Trophoblast cell (in vitro differentiated cells and primary cell): ENCODE data around the gene NUTM2G.
"Not testable (repeated sequence)": the region's sequence is repeated elsewhere in the genome, so short reads cannot be mapped to it uniquely, and the experiment has no call there.

Experiments used
- DNase-seq, 2 donors: peaks; one replicate each; pipeline ENCODE4 v3.0.0-alpha.2; 2016
- H2AFZ ChIP-seq: 2 replicates; pipeline ENCODE4 v1.6.1; 2013; ENCODE audit warnings: low read length, moderate library complexity, mild to moderate bottlenecking; ENCODE audit not compliant: insufficient read depth, poor library complexity
- H2AK5ac ChIP-seq: 2 replicates; pipeline ENCODE4 v1.6.1; 2013; ENCODE audit warnings: mild to moderate bottlenecking, low read length
- H2BK120ac ChIP-seq: 2 replicates; pipeline ENCODE4 v1.6.1; 2013; ENCODE audit warnings: low read length, mild to moderate bottlenecking, moderate library complexity; ENCODE audit not compliant: insufficient read depth, poor library complexity
- H2BK12ac ChIP-seq: 2 replicates; pipeline ENCODE4 v1.6.1; 2013; ENCODE audit warnings: mild to moderate bottlenecking, low read length, moderate library complexity
- H2BK5ac ChIP-seq: 2 replicates; pipeline ENCODE4 v1.6.1; 2013; ENCODE audit warnings: low read length, low read depth, moderate library complexity, mild to moderate bottlenecking; ENCODE audit not compliant: poor library complexity
- H3K14ac ChIP-seq: 2 replicates; pipeline ENCODE4 v1.6.1; 2013; ENCODE audit warnings: mild to moderate bottlenecking, low read length
- H3K18ac ChIP-seq: 2 replicates; pipeline ENCODE4 v1.6.1; 2013; ENCODE audit warnings: mild to moderate bottlenecking, low read length
- H3K23ac ChIP-seq: 2 replicates; pipeline ENCODE4 v1.6.1; 2013; ENCODE audit warnings: low read length
- H3K27ac ChIP-seq: 2 replicates; pipeline ENCODE4 v1.5.1; 2013; ENCODE audit warnings: low read depth, mild to moderate bottlenecking, inconsistent platforms, low read length, moderate library complexity
- H3K27me3 ChIP-seq: 2 replicates; pipeline ENCODE4 v1.6.1; 2013; ENCODE audit warnings: inconsistent platforms, mild to moderate bottlenecking, low read length, moderate library complexity; ENCODE audit not compliant: insufficient read depth
- H3K36me3 ChIP-seq, 2 experiments: 1 replicate in 1 of 2; 2 replicates in 1 of 2; pipeline ENCODE4 v1.6.1; 2013; ENCODE audit warnings: low read length in 2 of 2, mild to moderate bottlenecking in 2 of 2, moderate library complexity in 1 of 2; ENCODE audit not compliant: insufficient read depth in 2 of 2, control insufficient read depth in 1 of 2
- H3K4ac ChIP-seq: 2 replicates; pipeline ENCODE4 v1.6.1; 2013; ENCODE audit warnings: low read depth, mild to moderate bottlenecking, low read length, moderate library complexity
- H3K4me1 ChIP-seq, 2 experiments: 1 replicate in 1 of 2; 2 replicates in 1 of 2; pipeline ENCODE4 v1.6.1; 2013; ENCODE audit warnings: low read length in 2 of 2, mild to moderate bottlenecking in 2 of 2, moderate library complexity in 1 of 2; ENCODE audit not compliant: insufficient read depth in 2 of 2, control insufficient read depth in 1 of 2
- H3K4me2 ChIP-seq: 2 replicates; pipeline ENCODE4 v1.6.1; 2013; ENCODE audit warnings: inconsistent platforms, mild to moderate bottlenecking, low read length, moderate library complexity
- H3K4me3 ChIP-seq: 2 replicates; pipeline ENCODE4 v1.5.1; 2013; ENCODE audit warnings: mild to moderate bottlenecking, low read depth, low read length, inconsistent platforms
- H3K79me1 ChIP-seq: one replicate; pipeline ENCODE4 v1.6.1; 2013; ENCODE audit warnings: low read length
- H3K79me2 ChIP-seq: 2 replicates; pipeline ENCODE4 v1.6.1; 2013; ENCODE audit warnings: low read length, mild to moderate bottlenecking; ENCODE audit not compliant: control insufficient read depth, insufficient read depth, poor library complexity
- H3K9ac ChIP-seq: 2 replicates; pipeline ENCODE4 v1.6.1; 2013; ENCODE audit warnings: mild to moderate bottlenecking, low read length
- H3K9me3 ChIP-seq: 2 replicates; pipeline ENCODE4 v1.6.1; 2013; ENCODE audit warnings: low read depth, mild to moderate bottlenecking, control low read depth, inconsistent platforms, low read length; ENCODE audit not compliant: insufficient read depth
- H4K12ac ChIP-seq: 2 replicates; pipeline ENCODE4 v1.6.1; 2013; ENCODE audit warnings: low read depth, mild to moderate bottlenecking, low read length, moderate library complexity
- H4K8ac ChIP-seq: 2 replicates; pipeline ENCODE4 v1.6.1; 2013; ENCODE audit warnings: low read depth, mild to moderate bottlenecking, low read length, moderate library complexity
- H4K91ac ChIP-seq: one replicate; pipeline ENCODE4 v1.6.1; 2013; ENCODE audit warnings: low read depth, mild to moderate bottlenecking, low read length, moderate library complexity
- WGBS: extraction: QIAGEN DNeasy Blood & Tissue Kit; methylation state at CpG from one replicate; pipeline ENCODE4 v1.1.7; 2013; ENCODE audit warnings: missing lambda C conversion rate; ENCODE audit not compliant: insufficient read length, insufficient coverage; ENCODE audit errors: extremely low coverage; 5-methylcytosine and 5-hydroxymethylcytosine counted together

Gene NUTM2G

DNA sequence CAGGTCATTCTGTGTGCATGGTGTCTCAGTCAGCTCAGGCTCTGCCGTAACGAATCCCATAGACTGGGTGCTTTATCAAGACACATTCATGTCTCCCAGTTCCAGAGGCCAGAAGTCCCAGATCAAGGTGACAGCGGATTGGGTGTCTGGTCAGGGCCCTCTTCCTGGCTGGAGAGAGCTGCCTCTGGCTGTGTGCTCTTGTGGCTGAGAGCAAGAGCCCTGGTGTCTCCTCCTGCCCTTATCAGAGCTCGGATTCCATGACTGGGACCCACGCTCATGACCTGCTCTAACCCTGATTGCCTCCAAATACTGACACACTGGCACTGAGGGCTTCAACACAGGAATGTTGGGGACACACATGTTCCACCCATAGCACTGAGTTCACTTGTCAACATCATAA, 6.1 kb downstream of the NUTM2G start:
- not testable (repeated sequence) for H3K4me3 ChIP-seq, H3K27me3 ChIP-seq, H3K23ac ChIP-seq, H2BK120ac ChIP-seq, H3K9me3 ChIP-seq, H3K27ac ChIP-seq, H2BK12ac ChIP-seq, H3K79me2 ChIP-seq, DNase-seq, H4K8ac ChIP-seq, H2BK5ac ChIP-seq, H3K4me2 ChIP-seq, H4K91ac ChIP-seq, H3K79me1 ChIP-seq, H3K18ac ChIP-seq, H2AK5ac ChIP-seq, H3K4me1 ChIP-seq, H3K4ac ChIP-seq, H3K36me3 ChIP-seq, H3K14ac ChIP-seq, H2AFZ ChIP-seq, H4K12ac ChIP-seq, H3K9ac ChIP-seq
- no CpG with 5 or more reads among the region's 5 CpGs for WGBS

DNA sequence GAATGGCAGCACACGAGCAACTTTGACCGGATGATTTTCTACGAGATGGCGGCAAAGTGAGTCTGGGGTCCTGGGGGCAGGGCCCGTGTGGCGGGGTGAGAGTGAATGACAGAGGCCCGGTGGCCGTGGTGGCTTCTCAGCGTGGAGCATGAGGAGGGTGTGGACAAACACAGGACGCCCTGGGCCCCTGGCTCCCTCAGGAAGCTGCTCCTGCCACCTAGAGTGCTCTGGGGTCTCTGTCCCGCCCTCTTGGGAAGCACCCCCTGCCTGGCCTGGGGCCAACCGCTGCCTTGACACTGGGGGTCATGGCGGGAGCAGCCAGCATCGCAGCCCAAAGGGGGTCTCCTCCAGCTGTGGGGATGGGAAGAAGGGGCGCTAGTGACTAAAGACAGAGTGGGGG, 6.8 kb downstream of the NUTM2G start:
- not testable (repeated sequence) for H3K4me2 ChIP-seq, H3K4me1 ChIP-seq
- WGBS = no CpG with 5 or more reads among the region's 15 CpGs

DNA sequence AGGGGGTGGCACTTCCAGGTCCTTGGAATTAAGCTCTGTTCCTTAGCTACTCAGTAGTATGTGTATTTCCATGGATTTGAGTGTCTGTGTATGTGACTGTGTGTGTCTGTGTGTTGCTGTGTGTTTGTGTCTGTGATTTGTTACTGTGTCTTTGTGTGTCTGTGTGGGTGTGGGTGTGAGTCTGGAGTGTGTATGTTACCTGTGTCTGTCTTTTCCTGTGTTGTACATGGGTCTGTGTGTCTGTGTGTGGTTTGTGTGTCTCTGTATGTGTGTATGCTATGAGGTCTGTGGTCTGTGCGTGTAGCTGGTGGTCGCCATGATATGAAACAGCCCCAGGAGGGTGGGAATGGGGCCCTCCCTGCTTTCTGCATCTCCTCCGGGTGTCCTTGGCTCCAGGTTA, 8.8 kb downstream of the NUTM2G start:
- not testable (repeated sequence) for H3K4ac ChIP-seq, H3K9ac ChIP-seq, DNase-seq, H2BK12ac ChIP-seq, H3K14ac ChIP-seq, H3K9me3 ChIP-seq, H4K91ac ChIP-seq, H3K79me1 ChIP-seq, H2AK5ac ChIP-seq, H3K36me3 ChIP-seq, H3K4me1 ChIP-seq, H2BK5ac ChIP-seq, H3K4me3 ChIP-seq, H3K79me2 ChIP-seq, H3K4me2 ChIP-seq, H4K8ac ChIP-seq, H3K27ac ChIP-seq, H2AFZ ChIP-seq, H3K23ac ChIP-seq, H3K27me3 ChIP-seq, H4K12ac ChIP-seq, H2BK120ac ChIP-seq, H3K18ac ChIP-seq
- WGBS = no CpG with 5 or more reads among the region's 3 CpGs

More for the DNA sequence above, 6.8 kb downstream of the NUTM2G start:
- not testable (repeated sequence) for H3K9me3 ChIP-seq, H3K36me3 ChIP-seq, H2AK5ac ChIP-seq, H4K91ac ChIP-seq, H2AFZ ChIP-seq, H4K12ac ChIP-seq, H2BK12ac ChIP-seq, H4K8ac ChIP-seq, H3K79me1 ChIP-seq, H3K4ac ChIP-seq, H3K18ac ChIP-seq, H3K23ac ChIP-seq, H2BK5ac ChIP-seq, H3K27ac ChIP-seq, H3K4me3 ChIP-seq, H3K14ac ChIP-seq, H2BK120ac ChIP-seq, DNase-seq, H3K79me2 ChIP-seq, H3K9ac ChIP-seq, H3K27me3 ChIP-seq

DNA sequence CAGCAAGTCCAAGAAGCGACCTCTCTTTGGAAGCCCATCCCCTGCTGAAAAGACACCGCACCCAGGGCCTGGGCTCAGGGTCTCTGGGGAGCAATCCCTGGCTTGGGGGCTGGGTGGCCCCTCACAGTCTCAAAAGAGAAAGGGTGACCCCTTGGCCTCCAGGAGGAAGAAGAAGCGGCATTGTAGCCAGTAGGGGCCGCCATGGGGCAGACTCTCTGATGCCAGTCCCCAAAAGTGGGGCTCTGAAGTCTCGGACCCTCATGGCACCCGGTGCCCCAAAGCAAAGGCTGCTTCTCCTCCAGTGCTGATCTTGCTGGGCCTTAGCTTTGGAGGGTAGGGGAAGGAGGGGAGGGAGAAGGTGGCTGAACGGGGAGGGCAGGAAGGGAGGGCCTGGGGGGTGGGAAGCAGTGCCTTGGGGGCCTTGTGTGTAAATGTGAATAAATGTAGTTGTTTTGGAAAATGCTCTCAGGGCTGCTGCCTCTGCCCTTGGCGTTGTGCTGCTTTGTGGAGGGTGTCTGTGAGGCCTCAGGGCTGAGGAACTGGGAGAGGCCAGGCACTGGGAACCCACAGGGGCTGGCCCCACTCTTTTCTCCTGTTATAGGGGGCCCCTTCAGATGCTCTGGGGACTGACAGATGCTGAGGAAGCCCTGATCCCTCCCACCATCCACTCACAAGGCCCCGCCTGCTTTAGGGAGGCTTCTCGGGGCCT, 10.5 kb downstream of the NUTM2G start:
- H4K12ac ChIP-seq, H3K36me3 ChIP-seq, H3K18ac ChIP-seq, H3K27ac ChIP-seq, H2AK5ac ChIP-seq, H3K4me1 ChIP-seq, H2BK120ac ChIP-seq, H3K79me1 ChIP-seq, H3K9me3 ChIP-seq, DNase-seq, H3K4ac ChIP-seq, H3K4me2 ChIP-seq, H3K4me3 ChIP-seq, H3K79me2 ChIP-seq, H2BK12ac ChIP-seq, H3K27me3 ChIP-seq, H4K91ac ChIP-seq, H3K23ac ChIP-seq, H2BK5ac ChIP-seq, H4K8ac ChIP-seq, H2AFZ ChIP-seq, H3K9ac ChIP-seq, H3K14ac ChIP-seq: not testable (repeated sequence)
- WGBS = no CpG with 5 or more reads among the region's 10 CpGs
